GM18505 (cell line): ENCODE measurements around the gene PCDHA1.

Experiments used
- ATAC-seq: cut with Tn5 transposase; IDR thresholded peaks from one replicate; pipeline ENCODE4 v1.9.1; 2021; ENCODE audit not compliant: unreplicated experiment
- POLR2A ChIP-seq: IDR thresholded peaks from 4 replicates; pipeline ENCODE4 v1.6.1; 2011; ENCODE audit warnings: borderline replicate concordance; ENCODE audit not compliant: insufficient read depth, insufficient read length; ENCODE audit errors: extremely low read depth

PCDHA1 gene

DNA sequence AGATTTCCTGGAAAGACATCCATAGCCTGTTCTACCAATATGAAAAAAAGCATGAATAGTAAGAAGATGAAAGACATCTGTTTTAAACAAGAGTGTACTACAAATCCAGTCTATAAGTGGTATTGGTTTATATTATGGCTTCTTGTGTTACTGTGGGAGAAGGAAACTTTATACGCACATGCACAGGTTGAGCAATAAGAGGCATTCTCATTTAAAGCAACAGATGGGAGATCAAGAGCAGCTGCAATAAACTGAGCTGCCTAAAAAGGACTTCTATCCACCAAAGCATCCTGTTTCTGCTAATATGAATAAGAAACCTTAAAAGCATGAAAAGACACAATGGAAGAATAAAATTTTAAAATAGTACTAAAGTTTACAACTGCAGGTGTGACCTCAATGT is 256.6 kb downstream of the PCDHA1 start:
- ATAC-seq, result no peak
- no peak for TF ChIP-seq POLR2A

- no peak for ATAC-seq
- TF ChIP-seq POLR2A, result no peak
Measured at GRCh38 chr5:141050622-141051520, 264.9 kb downstream of the PCDHA1 start, which contains the start of gene PCDHB1. Gene PCDHB1, plus strand, starts transcription at chr5:141051374. Its CDS starts 97 bp downstream, at chr5:141051471.

DNA sequence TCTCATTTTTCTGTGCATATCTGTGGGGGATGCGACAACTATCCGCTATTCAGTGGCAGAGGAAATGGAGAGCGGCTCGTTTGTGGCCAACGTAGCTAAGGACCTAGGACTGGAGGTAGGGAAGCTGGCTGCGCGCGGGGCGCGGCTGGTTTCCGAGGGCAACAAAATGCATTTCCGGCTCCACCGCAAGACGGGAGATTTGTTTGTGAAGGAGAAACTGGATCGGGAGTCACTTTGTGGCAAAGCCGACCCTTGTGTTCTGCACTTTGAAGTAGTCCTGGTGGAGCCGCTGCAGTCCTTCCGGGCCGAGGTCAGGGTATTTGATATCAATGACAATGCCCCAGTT is 265.6 kb downstream of the PCDHA1 start:
- TF ChIP-seq POLR2A, result no peak
- no peak for ATAC-seq
